ENCODE measurements around the gene VPS8.

Gene VPS8

GRCh38 chr3:184982076-184982475, 170.1 kb downstream of the VPS8 start:
- TF ChIP-seq EGR1 (IDR thresholded peaks at IDR 0.05) (no peak), NFIC (IDR thresholded peaks at IDR 0.05) (no peak), CEBPB (IDR thresholded peaks at IDR 0.05) (no peak), REST (IDR thresholded peaks at IDR 0.05; ENCODE audit: low read depth) (no peak), USF1 (IDR thresholded peaks at IDR 0.05) (no peak), RAD21 (IDR thresholded peaks at IDR 0.05; ENCODE audit: low read depth) (no peak), EP300 (IDR thresholded peaks at IDR 0.05; ENCODE audit: borderline replicate concordance) (no peak), MAX (IDR thresholded peaks at IDR 0.05) (no peak), FOXM1 (IDR thresholded peaks at IDR 0.05; ENCODE audit: borderline replicate concordance, low read depth) (no peak), CREB1 (IDR thresholded peaks at IDR 0.05; ENCODE audit: low read depth) (no peak), YY1 (IDR thresholded peaks at IDR 0.05; ENCODE audit: low read depth) (no peak), TEAD4 (IDR thresholded peaks at IDR 0.05) (no peak), TAF1 (IDR thresholded peaks at IDR 0.05; ENCODE audit: low read depth) (no peak), ZBTB7A (IDR thresholded peaks at IDR 0.05; ENCODE audit: low read depth) (no peak), TCF12 (IDR thresholded peaks at IDR 0.05; ENCODE audit: low read depth) (no peak)

- TF ChIP-seq TAF1 (IDR thresholded peaks at IDR 0.05; ENCODE audit: low read depth) (no peak), REST (IDR thresholded peaks at IDR 0.05; ENCODE audit: low read depth) (peak; percentile 63; the same call in 1 of the 2 replicates)
Measured at GRCh38 chr3:184985586-184985985, 173.6 kb downstream of the VPS8 start.

- no peak for TF ChIP-seq TAF1 (IDR thresholded peaks at IDR 0.05; ENCODE audit: low read depth)
- no peak for TF ChIP-seq EGR1 (IDR thresholded peaks at IDR 0.05)
- no peak for TF ChIP-seq FOXM1 (IDR thresholded peaks at IDR 0.05; ENCODE audit: borderline replicate concordance, low read depth)
- TF ChIP-seq MAX (IDR thresholded peaks at IDR 0.05) = no peak
- no peak for TF ChIP-seq USF1 (IDR thresholded peaks at IDR 0.05)
- TF ChIP-seq TEAD4 (IDR thresholded peaks at IDR 0.05) = no peak
- no peak for TF ChIP-seq TCF12 (IDR thresholded peaks at IDR 0.05; ENCODE audit: low read depth)
- no peak for TF ChIP-seq RAD21 (IDR thresholded peaks at IDR 0.05; ENCODE audit: low read depth)
- TF ChIP-seq CEBPB (IDR thresholded peaks at IDR 0.05) = no peak
- no peak for TF ChIP-seq YY1 (IDR thresholded peaks at IDR 0.05; ENCODE audit: low read depth)
- TF ChIP-seq ZBTB7A (IDR thresholded peaks at IDR 0.05; ENCODE audit: low read depth) = no peak
- no peak for TF ChIP-seq CREB1 (IDR thresholded peaks at IDR 0.05; ENCODE audit: low read depth)
- TF ChIP-seq NFIC (IDR thresholded peaks at IDR 0.05) = no peak
- TF ChIP-seq REST (IDR thresholded peaks at IDR 0.05; ENCODE audit: low read depth) = no peak
- no peak for TF ChIP-seq EP300 (IDR thresholded peaks at IDR 0.05; ENCODE audit: borderline replicate concordance)
Measured at GRCh38 chr3:184986366-184986889, 174.5 kb downstream of the VPS8 start.

- no peak for TF ChIP-seq CREB1 (IDR thresholded peaks at IDR 0.05; ENCODE audit: low read depth)
- no peak for TF ChIP-seq FOXM1 (IDR thresholded peaks at IDR 0.05; ENCODE audit: borderline replicate concordance, low read depth)
- TF ChIP-seq NFIC (IDR thresholded peaks at IDR 0.05) = no peak
- no peak for TF ChIP-seq ZBTB7A (IDR thresholded peaks at IDR 0.05; ENCODE audit: low read depth)
- no peak for TF ChIP-seq EGR1 (IDR thresholded peaks at IDR 0.05)
- no peak for TF ChIP-seq TAF1 (IDR thresholded peaks at IDR 0.05; ENCODE audit: low read depth)
- TF ChIP-seq TCF12 (IDR thresholded peaks at IDR 0.05; ENCODE audit: low read depth) = no peak
- no peak for TF ChIP-seq RAD21 (IDR thresholded peaks at IDR 0.05; ENCODE audit: low read depth)
Measured at GRCh38 chr3:184993394-184993793, 181.4 kb downstream of the VPS8 start.
